ENCODE measurements around the gene FADS3.

Gene FADS3

GRCh38 chr11:61834278-61835048 lies 56.9 kb downstream of the FADS3 start:
- DNase-seq (ENCODE audit: low read depth), result peak; percentile 73

- no peak for DNase-seq (ENCODE audit: low read depth)
Measured at GRCh38 chr11:61833926-61834277, 57.4 kb downstream of the FADS3 start.

GRCh38 chr11:61833471-61833870 lies 57.9 kb downstream of the FADS3 start:
- no peak for DNase-seq (ENCODE audit: low read depth)

- DNase-seq (ENCODE audit: low read depth), result no peak
Measured at GRCh38 chr11:61832754-61833153, 58.6 kb downstream of the FADS3 start.

GRCh38 chr11:61832207-61832606 lies 59.1 kb downstream of the FADS3 start:
- DNase-seq (ENCODE audit: low read depth), result no peak

GRCh38 chr11:61830237-61831105 lies 60.9 kb downstream of the FADS3 start:
- peak; percentile 72 for DNase-seq (ENCODE audit: low read depth)

GRCh38 chr11:61829806-61830205 lies 61.5 kb downstream of the FADS3 start:
- DNase-seq (ENCODE audit: low read depth), result no peak

GRCh38 chr11:61828629-61829407 lies 62.5 kb downstream of the FADS3 start:
- peak; percentile 35 for DNase-seq (ENCODE audit: low read depth)

- no peak for DNase-seq (ENCODE audit: low read depth)
Measured at GRCh38 chr11:61828379-61828628, 63.0 kb downstream of the FADS3 start.

- DNase-seq (ENCODE audit: low read depth), result peak; percentile 98
Measured at GRCh38 chr11:61827571-61828378, 63.6 kb downstream of the FADS3 start, which contains the start of gene FADS2. Gene FADS2 (plus strand): TSS chr11:61828300. CDS start chr11:61828391, 91 bp downstream.

GRCh38 chr11:61826930-61827570 lies 64.3 kb downstream of the FADS3 start:
- no peak for DNase-seq (ENCODE audit: low read depth)

Measured in EH (cell line).